OCI-LY1 (cell line): ENCODE results near the gene ZXDC.

Experiments
- H2AFZ ChIP-seq: fragments of 200-600 bp; sonication (generic), shearing (Covaris generic); 2 replicates; pipeline ENCODE4 v1.6.0; 2014; ENCODE audit warnings: antibody characterized with exemption, mild to moderate bottlenecking, low read length
- H3F3A ChIP-seq: fragments of 200-600 bp; sonication (generic), shearing (Covaris generic); 2 replicates; pipeline ENCODE4 v1.6.0; 2014; ENCODE audit warnings: mild to moderate bottlenecking, antibody characterized with exemption, low read length, moderate library complexity; ENCODE audit not compliant: insufficient read depth
- H3K27ac ChIP-seq: fragments of 200-600 bp; sonication (generic); 2 replicates; pipeline ENCODE4 v1.5.1; 2014; ENCODE audit warnings: low read length, mixed run types, mild to moderate bottlenecking, low read depth; ENCODE audit not compliant: poor library complexity, severe bottlenecking
- H3K27me3 ChIP-seq: fragments of 200-600 bp; sonication (generic); 2 replicates; pipeline ENCODE4 v1.6.0; 2014; ENCODE audit warnings: antibody characterized with exemption, mild to moderate bottlenecking, low read length, moderate library complexity; ENCODE audit not compliant: insufficient read depth
- H3K36me3 ChIP-seq: fragments of 200-600 bp; sonication (generic); 2 replicates; pipeline ENCODE4 v1.6.1; 2014; ENCODE audit warnings: mild to moderate bottlenecking, antibody characterized with exemption, low read length, moderate library complexity, mixed read lengths; ENCODE audit not compliant: insufficient read depth
- H3K4me1 ChIP-seq: fragments of 200-600 bp; sonication (generic); 2 replicates; pipeline ENCODE4 v1.5.1; 2014; ENCODE audit warnings: mild to moderate bottlenecking, low read length, moderate library complexity; ENCODE audit not compliant: insufficient read depth, severe bottlenecking
- H3K4me2 ChIP-seq: fragments of 200-600 bp; sonication (generic), shearing (Covaris generic); 2 replicates; pipeline ENCODE4 v1.6.1; 2014; ENCODE audit warnings: low read length
- H3K4me3 ChIP-seq: fragments of 200-600 bp; sonication (generic); 2 replicates; pipeline ENCODE4 v1.5.1; 2014; ENCODE audit warnings: low read length, low read depth, mild to moderate bottlenecking, mixed read lengths; ENCODE audit not compliant: poor library complexity, severe bottlenecking
- H3K79me2 ChIP-seq: fragments of 200-600 bp; shearing (Covaris generic); 2 replicates; pipeline ENCODE4 v1.6.1; 2016; ENCODE audit warnings: mixed run types, low read length, mixed read lengths; ENCODE audit not compliant: insufficient read depth
- H3K9ac ChIP-seq: fragments of 200-600 bp; sonication (generic), shearing (Covaris generic); 2 replicates; pipeline ENCODE4 v1.6.1; 2014; ENCODE audit warnings: mild to moderate bottlenecking, low read length, mixed read lengths
- H3K9me2 ChIP-seq: fragments of 200-600 bp; sonication (generic), shearing (Covaris generic); 2 replicates; pipeline ENCODE4 v1.6.1; 2014; ENCODE audit warnings: low read depth, mild to moderate bottlenecking, low read length, mixed read lengths
- H3K9me3 ChIP-seq: fragments of 200-600 bp; shearing (Covaris generic); 2 replicates; pipeline ENCODE4 v1.6.1; 2014; ENCODE audit warnings: low read length, mixed read lengths
- H4K20me1 ChIP-seq: fragments of 200-600 bp; sonication (generic), shearing (Covaris generic); 2 replicates; pipeline ENCODE4 v1.6.0; 2016; ENCODE audit warnings: mild to moderate bottlenecking, low read length; ENCODE audit not compliant: insufficient read depth
- EZH2 ChIP-seq: fragments of 200-600 bp; sonication (generic), shearing (Covaris generic); IDR thresholded peaks from 2 replicates; pipeline ENCODE4 v1.8.0; 2017; ENCODE audit warnings: borderline replicate concordance, mixed run types, mild to moderate bottlenecking, antibody characterized with exemption, low read length, moderate library complexity, mixed read lengths
- TF ChIP-seq, protein P1 (sequence below): fragments of 200-600 bp; sonication (generic), shearing (Covaris generic); IDR thresholded peaks from 2 replicates; pipeline ENCODE4 v1.5.1; 2017; ENCODE audit warnings: mild to moderate bottlenecking, antibody characterized with exemption, low read length, moderate library complexity, mixed read lengths

Gene ZXDC

DNA sequence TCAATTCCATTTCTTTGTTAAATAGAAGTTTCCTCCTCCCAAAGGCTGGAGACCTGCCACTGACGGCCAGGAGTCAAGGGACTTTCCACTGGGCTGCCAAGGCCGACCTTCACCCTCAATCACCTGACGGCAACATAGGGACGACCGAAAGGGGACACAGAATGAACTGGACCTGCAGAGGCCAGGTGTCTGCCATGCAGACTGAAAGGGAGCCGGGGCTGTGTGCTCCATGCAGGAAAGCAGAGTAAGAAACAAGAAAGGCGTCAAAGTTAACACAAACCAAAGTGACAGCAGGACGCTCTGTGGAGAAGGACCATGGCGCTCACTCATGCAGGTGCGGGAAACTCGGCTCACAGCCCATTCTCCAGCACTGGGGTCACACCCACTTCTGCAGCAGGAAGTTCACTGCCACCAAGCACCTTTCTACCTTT lies 26.1 kb downstream of the ZXDC start:
- TF ChIP-seq, protein P1, sequence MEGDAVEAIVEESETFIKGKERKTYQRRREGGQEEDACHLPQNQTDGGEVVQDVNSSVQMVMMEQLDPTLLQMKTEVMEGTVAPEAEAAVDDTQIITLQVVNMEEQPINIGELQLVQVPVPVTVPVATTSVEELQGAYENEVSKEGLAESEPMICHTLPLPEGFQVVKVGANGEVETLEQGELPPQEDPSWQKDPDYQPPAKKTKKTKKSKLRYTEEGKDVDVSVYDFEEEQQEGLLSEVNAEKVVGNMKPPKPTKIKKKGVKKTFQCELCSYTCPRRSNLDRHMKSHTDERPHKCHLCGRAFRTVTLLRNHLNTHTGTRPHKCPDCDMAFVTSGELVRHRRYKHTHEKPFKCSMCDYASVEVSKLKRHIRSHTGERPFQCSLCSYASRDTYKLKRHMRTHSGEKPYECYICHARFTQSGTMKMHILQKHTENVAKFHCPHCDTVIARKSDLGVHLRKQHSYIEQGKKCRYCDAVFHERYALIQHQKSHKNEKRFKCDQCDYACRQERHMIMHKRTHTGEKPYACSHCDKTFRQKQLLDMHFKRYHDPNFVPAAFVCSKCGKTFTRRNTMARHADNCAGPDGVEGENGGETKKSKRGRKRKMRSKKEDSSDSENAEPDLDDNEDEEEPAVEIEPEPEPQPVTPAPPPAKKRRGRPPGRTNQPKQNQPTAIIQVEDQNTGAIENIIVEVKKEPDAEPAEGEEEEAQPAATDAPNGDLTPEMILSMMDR: no peak
- no peak for TF ChIP-seq EZH2
- Histone ChIP-seq H3K4me2 (no peak overlapping the region), H3K4me3 (no peak overlapping the region), H3K36me3 (peaks cover 28% of the 10 kb centered on the region; the same call in 1 of the 2 replicates), H3K9me3 (no peaks in the 10 kb centered on the region), H3K27ac (no peak overlapping the region), H4K20me1 (no peaks in the 10 kb centered on the region), H3K4me1 (no peaks in the 10 kb centered on the region), H2AFZ (no peak overlapping the region), H3K9me2 (no peaks in the 10 kb centered on the region), H3F3A (no peaks in the 10 kb centered on the region), H3K27me3 (no peaks in the 10 kb centered on the region), H3K79me2 (no peaks in the 10 kb centered on the region), H3K9ac (no peak overlapping the region)

DNA sequence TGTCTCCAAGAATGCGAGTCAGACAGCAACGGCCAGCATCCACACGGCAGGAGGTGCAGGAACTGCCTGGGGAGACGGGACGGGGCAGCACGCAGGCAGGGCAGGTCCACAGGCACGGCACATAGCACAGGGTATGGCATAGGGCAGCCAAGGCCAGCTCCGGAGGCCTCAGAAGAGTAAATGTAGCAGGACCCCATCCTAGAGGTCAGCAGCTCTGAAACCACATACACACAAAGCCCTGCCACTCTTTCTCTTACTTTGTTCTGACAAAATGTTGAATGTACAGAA lies 26.9 kb downstream of the ZXDC start:
- TF ChIP-seq, protein P1: no peak
- no peak for TF ChIP-seq EZH2
- Histone ChIP-seq H3K9me3 (no peaks in the 10 kb centered on the region), H3K36me3 (peaks cover 21% of the 10 kb centered on the region; the same call in 1 of the 2 replicates), H2AFZ (no peak overlapping the region), H3K27me3 (no peaks in the 10 kb centered on the region), H3K9ac (no peak overlapping the region), H3K4me1 (no peaks in the 10 kb centered on the region), H3K79me2 (no peaks in the 10 kb centered on the region), H3F3A (no peaks in the 10 kb centered on the region), H3K4me2 (no peak overlapping the region), H3K27ac (no peak overlapping the region), H4K20me1 (no peaks in the 10 kb centered on the region), H3K9me2 (no peaks in the 10 kb centered on the region), H3K4me3 (no peak overlapping the region)

DNA sequence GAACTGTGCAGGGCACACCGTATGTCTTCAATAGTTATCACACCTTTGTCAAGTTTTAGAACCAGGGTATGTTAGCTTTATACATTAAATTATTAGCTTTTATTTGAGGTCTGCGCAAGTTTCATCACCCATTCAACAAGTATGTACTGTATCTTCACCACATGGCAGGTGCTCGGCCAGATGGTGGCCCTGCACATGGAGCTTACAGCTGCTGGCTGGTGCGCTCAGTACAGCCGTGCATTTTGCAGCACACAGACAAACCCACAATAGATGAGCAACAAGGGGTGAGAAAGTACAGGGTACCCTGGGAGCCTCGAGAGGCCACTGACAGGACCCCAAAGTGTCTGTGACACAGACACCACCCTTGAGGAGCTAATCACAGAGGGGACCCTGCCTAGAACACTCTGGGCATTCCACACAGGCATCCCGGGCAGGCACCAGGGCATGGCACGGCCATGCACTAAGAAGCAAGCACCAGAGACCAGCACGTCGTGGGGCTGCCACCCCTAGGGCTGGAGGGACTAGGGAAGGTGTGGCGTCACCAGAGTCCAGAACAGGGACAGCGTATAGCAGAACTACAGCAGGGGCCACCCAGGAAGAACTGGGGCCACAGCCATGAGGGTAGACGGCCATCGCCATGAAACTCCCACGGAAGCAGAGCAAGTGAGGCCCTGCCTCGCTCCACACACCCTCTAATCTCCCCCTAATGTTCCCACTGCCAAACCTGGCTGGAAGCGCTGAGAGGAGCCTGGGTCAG lies 27.4 kb downstream of the ZXDC start:
- Histone ChIP-seq H3F3A (no peaks in the 10 kb centered on the region), H3K79me2 (no peaks in the 10 kb centered on the region), H3K9ac (no peak overlapping the region), H4K20me1 (no peaks in the 10 kb centered on the region), H3K36me3 (peaks cover 18% of the 10 kb centered on the region; the same call in 1 of the 2 replicates), H3K27ac (no peak overlapping the region), H3K27me3 (no peaks in the 10 kb centered on the region), H3K4me3 (no peak overlapping the region), H3K9me2 (no peaks in the 10 kb centered on the region), H3K4me2 (no peak overlapping the region), H3K4me1 (no peaks in the 10 kb centered on the region), H3K9me3 (no peaks in the 10 kb centered on the region), H2AFZ (no peak overlapping the region)
- TF ChIP-seq EZH2: no peak
- TF ChIP-seq, protein P1: no peak
